ENCODE data around the gene SEMA3F. TPM values are rescaled to one million over a fixed set of nuclear protein-coding genes. Genes with fewer than 3 reads are reported as not detected.

The SEMA3F gene
- total and polyA plus RNA-seq, 2 donors (not counting 1 experiment from before 2014, with no cell fraction given) = 5.1 to 9.7 TPM

DNA sequence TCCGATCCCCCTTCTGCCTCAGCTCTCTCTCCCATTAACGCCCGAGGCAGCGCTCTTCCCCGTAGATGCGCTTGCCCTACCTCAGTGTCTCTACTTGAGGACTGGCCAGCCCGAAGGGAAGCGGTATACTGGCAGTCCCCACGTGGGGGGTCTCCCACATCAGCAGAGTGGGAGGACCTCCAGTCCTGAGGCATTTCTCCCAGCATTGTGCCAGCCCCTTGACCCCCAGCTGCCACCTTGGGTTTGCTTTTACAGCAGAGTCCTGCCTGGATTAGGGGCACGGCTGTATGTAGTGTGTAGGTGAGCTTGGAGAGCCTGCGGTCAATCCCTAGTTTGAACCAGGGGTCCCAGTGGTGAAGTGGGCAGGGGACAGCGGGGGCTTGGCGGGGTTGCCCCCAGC lies 767 bp downstream of the SEMA3F start:
- H3K36me3 ChIP-seq (ENCODE audit: control insufficient read depth, insufficient read depth, low read length) = no peaks in the 10 kb centered on the region
- H3K79me2 ChIP-seq (ENCODE audit: control insufficient read depth, insufficient read depth, low read length) = no peaks in the 10 kb centered on the region
- H3K4me3 ChIP-seq (replicated peaks in 1 of 4; ENCODE audit: control extremely low read depth in 1 of 4, insufficient read depth in 1 of 4, low read depth in 3 of 4, low read length in 4 of 4) = peak overlapping the region; percentile 34 to 69 (median 56)
- H4K20me1 ChIP-seq (ENCODE audit: control insufficient read depth, extremely low read depth, insufficient read depth, low read length) = no peaks in the 10 kb centered on the region
- no peak overlapping the region for H3K27ac ChIP-seq (ENCODE audit: insufficient read depth, low read length)
- peak overlapping the region; percentile 49 for H3K4me2 ChIP-seq (ENCODE audit: extremely low read depth, insufficient read depth, low read length)
- H3K27me3 ChIP-seq (ENCODE audit: control insufficient read depth, insufficient read depth, low read length) = peaks cover 6% of the 10 kb centered on the region
- no peak for TF ChIP-seq CTCF (conservative IDR thresholded peaks at IDR 0.05 in 1 of 2, IDR thresholded peaks at IDR 0.05 in 1 of 2; ENCODE audit: low read depth in 1 of 2, low read length in 2 of 2)
- TF ChIP-seq EZH2 (IDR thresholded peaks at IDR 0.05; ENCODE audit: low read length, missing control alignments) = peak; percentile 36
- no peak overlapping the region for H2AFZ ChIP-seq (ENCODE audit: low read length)
- no peaks in the 10 kb centered on the region for H3K9me3 ChIP-seq (ENCODE audit: control insufficient read depth, insufficient read depth, low read depth, low read length)
- DNase-seq (ENCODE audit: low read depth in 2 of 2) = peak in 1 of 2 donors; percentile 30
- no peak overlapping the region for H3K9ac ChIP-seq (ENCODE audit: insufficient read depth, low read length)
- peaks cover 7% of the 10 kb centered on the region for H3K4me1 ChIP-seq (ENCODE audit: control insufficient read depth, extremely low read depth, insufficient read depth, low read length)

DNA sequence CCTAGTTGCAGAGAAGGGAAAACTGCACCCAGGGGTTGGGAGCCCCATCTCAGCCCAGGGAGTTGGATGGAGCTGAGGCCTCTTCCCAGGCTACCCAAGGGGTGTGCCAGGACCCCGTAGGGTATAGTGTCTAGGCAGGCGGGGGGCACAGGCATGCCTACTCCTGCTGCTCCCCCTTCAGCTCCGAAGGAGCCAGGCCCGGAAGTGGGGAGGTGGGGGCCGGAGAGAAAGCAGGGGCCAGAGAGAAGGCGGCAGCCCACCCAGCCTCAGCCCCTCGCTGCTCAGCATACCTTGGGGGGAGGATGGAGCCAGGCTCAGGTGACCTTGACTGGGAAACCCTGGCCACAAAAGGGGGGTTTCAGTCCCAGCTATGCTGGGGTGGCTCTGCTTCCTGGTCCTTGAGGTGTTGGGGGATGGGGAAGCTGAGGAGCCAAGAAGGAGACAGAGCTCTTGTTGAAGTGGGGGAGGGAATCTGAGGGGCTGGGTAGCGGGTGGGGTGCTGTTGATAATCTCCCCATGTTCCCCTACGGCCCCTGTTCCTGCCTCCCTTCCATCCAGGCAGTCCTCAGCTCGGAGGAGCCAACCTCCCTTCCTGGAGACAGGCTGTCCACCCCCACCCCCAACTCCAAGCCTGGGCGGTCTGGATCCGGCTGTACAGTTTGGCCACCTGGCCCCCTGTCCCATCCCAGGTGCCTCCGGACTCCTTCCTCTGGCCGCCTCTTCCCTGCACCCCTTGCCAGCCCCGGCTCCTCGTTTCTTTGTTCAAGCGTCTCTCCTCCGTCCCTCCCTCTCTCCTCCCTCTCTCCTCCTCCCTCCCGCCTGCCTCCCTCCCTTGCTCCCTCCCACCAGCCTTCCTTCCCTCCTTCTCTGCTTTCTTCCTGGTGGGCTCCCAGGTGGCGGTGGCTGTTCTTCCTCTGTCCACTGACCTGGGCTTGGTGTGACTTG lies 1.7 kb downstream of the SEMA3F start:
- peak overlapping the region; percentile 41 for H2AFZ ChIP-seq (ENCODE audit: low read length)
- H3K4me1 ChIP-seq (ENCODE audit: control insufficient read depth, extremely low read depth, insufficient read depth, low read length) = peaks cover 10% of the 10 kb centered on the region
- H3K27ac ChIP-seq (ENCODE audit: insufficient read depth, low read length) = no peak overlapping the region

More for the DNA sequence above, 1.7 kb downstream of the SEMA3F start:
- no peaks in the 10 kb centered on the region for H3K79me2 ChIP-seq (ENCODE audit: control insufficient read depth, insufficient read depth, low read length)
- H3K9ac ChIP-seq (ENCODE audit: insufficient read depth, low read length) = peak overlapping the region; percentile 46
- peak overlapping the region; percentile 38 to 69 (median 53) for H3K4me3 ChIP-seq (replicated peaks in 1 of 4; ENCODE audit: control extremely low read depth in 1 of 4, insufficient read depth in 1 of 4, low read depth in 3 of 4, low read length in 4 of 4)
- H3K4me2 ChIP-seq (ENCODE audit: extremely low read depth, insufficient read depth, low read length) = peak overlapping the region; percentile 49
- H3K9me3 ChIP-seq (ENCODE audit: control insufficient read depth, insufficient read depth, low read depth, low read length) = no peaks in the 10 kb centered on the region
- H3K36me3 ChIP-seq (ENCODE audit: control insufficient read depth, insufficient read depth, low read length) = no peaks in the 10 kb centered on the region
- no peaks in the 10 kb centered on the region for H4K20me1 ChIP-seq (ENCODE audit: control insufficient read depth, extremely low read depth, insufficient read depth, low read length)
- peak; percentile 32 to 45 for DNase-seq (ENCODE audit: low read depth in 2 of 2)
- H3K27me3 ChIP-seq (ENCODE audit: control insufficient read depth, insufficient read depth, low read length) = peaks cover 6% of the 10 kb centered on the region
- TF ChIP-seq EZH2 (IDR thresholded peaks at IDR 0.05; ENCODE audit: low read length, missing control alignments) (no peak), CTCF (conservative IDR thresholded peaks at IDR 0.05 in 1 of 2, IDR thresholded peaks at IDR 0.05 in 1 of 2; ENCODE audit: low read depth in 1 of 2, low read length in 2 of 2) (no peak)

Data from fibroblast of lung (primary cell).